SHP77 (cell line): ENCODE results near the gene PAX5.

ENCODE experiments used
- DNase-seq, 2 experiments: peaks; one replicate each; lab custom pipeline; 2025; lab: John Stamatoyannopoulos, UW

Gene PAX5

GRCh38 chr9:36961051-36961450 lies 73.0 kb downstream of the PAX5 start:
- no peak for DNase-seq

GRCh38 chr9:36960575-36960955 lies 73.5 kb downstream of the PAX5 start:
- no peak for DNase-seq

GRCh38 chr9:36959681-36960574 lies 74.1 kb downstream of the PAX5 start:
- DNase-seq, result no peak

GRCh38 chr9:36956908-36957307 lies 77.2 kb downstream of the PAX5 start:
- no peak for DNase-seq

- no peak for DNase-seq
Measured at GRCh38 chr9:36950389-36950788, 83.7 kb downstream of the PAX5 start.

GRCh38 chr9:36949466-36949865 lies 84.6 kb downstream of the PAX5 start:
- no peak for DNase-seq

GRCh38 chr9:36948051-36948450 lies 86.0 kb downstream of the PAX5 start:
- DNase-seq, result no peak

GRCh38 chr9:36946653-36947052 lies 87.4 kb downstream of the PAX5 start:
- no peak for DNase-seq

GRCh38 chr9:36945999-36946398 lies 88.1 kb downstream of the PAX5 start:
- no peak for DNase-seq

- DNase-seq, result no peak
Measured at GRCh38 chr9:36942891-36943290, 91.2 kb downstream of the PAX5 start.

GRCh38 chr9:36941441-36941840 lies 92.6 kb downstream of the PAX5 start:
- DNase-seq, result no peak

- no peak for DNase-seq
Measured at GRCh38 chr9:36940881-36941280, 93.2 kb downstream of the PAX5 start.

GRCh38 chr9:36940500-36940853 lies 93.6 kb downstream of the PAX5 start:
- no peak for DNase-seq

- DNase-seq, result no peak
Measured at GRCh38 chr9:36939655-36940499, 94.2 kb downstream of the PAX5 start.

GRCh38 chr9:36939214-36939613 lies 94.9 kb downstream of the PAX5 start:
- no peak for DNase-seq

- no peak for DNase-seq
Measured at GRCh38 chr9:36938617-36939016, 95.5 kb downstream of the PAX5 start.

GRCh38 chr9:36937951-36938350 lies 96.1 kb downstream of the PAX5 start:
- no peak for DNase-seq

GRCh38 chr9:36937346-36937745 lies 96.7 kb downstream of the PAX5 start:
- no peak for DNase-seq

GRCh38 chr9:36936498-36936831 lies 97.6 kb downstream of the PAX5 start:
- no peak for DNase-seq

- DNase-seq, result no peak
Measured at GRCh38 chr9:36935768-36936497, 98.1 kb downstream of the PAX5 start.

GRCh38 chr9:36935332-36935731 lies 98.7 kb downstream of the PAX5 start:
- DNase-seq, result no peak

- peak in 1 of 2 experiments; percentile 1 for DNase-seq
Measured at GRCh38 chr9:36934478-36935065, 99.5 kb downstream of the PAX5 start.
